22Rv1 (cell line): ENCODE data around the gene NEURL1.

Experiments used
- H3K27ac ChIP-seq: fragments of 450-650 bp; 2 replicates; pipeline ENCODE4 v1.5.1; 2017
- CTCF ChIP-seq: fragments of 450-650 bp; IDR thresholded peaks from 2 replicates; pipeline ENCODE4 v1.5.1; 2017; ENCODE audit warnings: mild to moderate bottlenecking
- ZFX ChIP-seq: fragments of 450-650 bp; IDR thresholded peaks from 2 replicates; pipeline ENCODE4 v1.6.1; 2017; ENCODE audit warnings: antibody characterized with exemption, borderline replicate concordance

The NEURL1 gene

GRCh38 chr10:103510791-103511752 lies 17.6 kb downstream of the NEURL1 start:
- TF ChIP-seq ZFX = no peak
- TF ChIP-seq CTCF = no peak
- H3K27ac ChIP-seq = no peak overlapping the region

GRCh38 chr10:103512166-103512565 lies 18.7 kb downstream of the NEURL1 start:
- H3K27ac ChIP-seq = peak overlapping the region; percentile 63
- TF ChIP-seq ZFX (no peak), CTCF (no peak)

GRCh38 chr10:103512591-103513379 lies 19.3 kb downstream of the NEURL1 start:
- TF ChIP-seq CTCF (no peak), ZFX (no peak)
- H3K27ac ChIP-seq = peak overlapping the region; percentile 63

GRCh38 chr10:103513380-103514060 lies 20.0 kb downstream of the NEURL1 start:
- H3K27ac ChIP-seq = peak overlapping the region; percentile 63
- TF ChIP-seq CTCF (no peak), ZFX (no peak)

GRCh38 chr10:103514244-103514643 lies 20.7 kb downstream of the NEURL1 start:
- no peak for TF ChIP-seq ZFX
- no peak for TF ChIP-seq CTCF
- no peak overlapping the region for H3K27ac ChIP-seq

- no peak overlapping the region for H3K27ac ChIP-seq
- TF ChIP-seq ZFX (no peak), CTCF (no peak)
Observed at GRCh38 chr10:103517234-103518085, 24.0 kb downstream of the NEURL1 start.
